Measurements from ENCODE around the gene LPP.

The LPP gene

GRCh38 chr3:188673646-188674186 lies 519.8 kb downstream of the LPP start:
- Histone ChIP-seq H3K4me2 (ENCODE audit: low read depth, low read length, poor library complexity, severe bottlenecking) (no peak overlapping the region), H3K9ac (ENCODE audit: low read length) (no peak overlapping the region), H3K9me2 (replicated peaks; ENCODE audit: insufficient read depth, low read length) (no peaks in the 10 kb centered on the region), H3K4me3 (ENCODE audit: insufficient read depth, low read length, poor library complexity, severe bottlenecking) (no peak overlapping the region), H3K27ac (ENCODE audit: low read depth, low read length) (no peak overlapping the region), H2AFZ (ENCODE audit: low read depth, low read length, severe bottlenecking) (no peak overlapping the region), H4K20me1 (ENCODE audit: low read depth, low read length) (no peaks in the 10 kb centered on the region), H3K27me3 (ENCODE audit: low read length) (no peaks in the 10 kb centered on the region), H3K9me3 (ENCODE audit: insufficient read depth, low read length) (no peaks in the 10 kb centered on the region), H3K79me2 (ENCODE audit: insufficient read depth, low read length) (no peaks in the 10 kb centered on the region), H3F3A (ENCODE audit: insufficient read depth) (no peaks in the 10 kb centered on the region), H3K36me3 (ENCODE audit: low read length) (no peaks in the 10 kb centered on the region)
- no peak for TF ChIP-seq EZH2phosphoT487 (conservative IDR thresholded peaks at IDR 0.05; ENCODE audit: low read length)
- no peak for TF ChIP-seq CTCF (IDR thresholded peaks at IDR 0.05; ENCODE audit: insufficient read depth, low read length, poor library complexity, severe bottlenecking)

DNA sequence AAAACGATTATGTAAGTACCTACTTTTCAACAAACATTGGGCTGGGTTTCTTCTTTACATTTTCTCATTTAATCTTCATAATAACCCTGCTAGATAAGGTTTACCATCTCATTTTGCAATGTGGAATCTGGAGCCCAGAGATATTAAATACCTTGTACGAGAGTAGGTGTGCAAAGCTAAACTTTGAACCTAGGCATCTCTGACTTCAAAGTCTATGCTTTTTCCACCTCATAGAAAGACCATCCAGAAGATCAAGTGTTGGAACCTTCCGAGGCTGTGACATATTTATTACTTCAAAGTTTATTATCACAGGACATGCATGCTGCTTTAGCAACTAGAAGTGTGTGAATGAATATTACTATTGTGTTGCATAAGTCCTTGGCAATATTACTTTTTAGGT lies 520.6 kb downstream of the LPP start:
- no peak overlapping the region for H3K9ac ChIP-seq (ENCODE audit: low read length)
- no peak overlapping the region for H2AFZ ChIP-seq (ENCODE audit: low read depth, low read length, severe bottlenecking)
- H3K79me2 ChIP-seq (ENCODE audit: insufficient read depth, low read length): no peaks in the 10 kb centered on the region
- TF ChIP-seq EZH2phosphoT487 (conservative IDR thresholded peaks at IDR 0.05; ENCODE audit: low read length) (no peak), CTCF (IDR thresholded peaks at IDR 0.05; ENCODE audit: insufficient read depth, low read length, poor library complexity, severe bottlenecking) (no peak)
- H3K27ac ChIP-seq (ENCODE audit: low read depth, low read length): no peak overlapping the region
- no peaks in the 10 kb centered on the region for H4K20me1 ChIP-seq (ENCODE audit: low read depth, low read length)
- H3F3A ChIP-seq (ENCODE audit: insufficient read depth): no peaks in the 10 kb centered on the region
- no peaks in the 10 kb centered on the region for H3K36me3 ChIP-seq (ENCODE audit: low read length)
- H3K9me2 ChIP-seq (replicated peaks; ENCODE audit: insufficient read depth, low read length): no peaks in the 10 kb centered on the region
- no peaks in the 10 kb centered on the region for H3K9me3 ChIP-seq (ENCODE audit: insufficient read depth, low read length)
- H3K27me3 ChIP-seq (ENCODE audit: low read length): no peaks in the 10 kb centered on the region
- no peak overlapping the region for H3K4me2 ChIP-seq (ENCODE audit: low read depth, low read length, poor library complexity, severe bottlenecking)
- no peak overlapping the region for H3K4me3 ChIP-seq (ENCODE audit: insufficient read depth, low read length, poor library complexity, severe bottlenecking)

DNA sequence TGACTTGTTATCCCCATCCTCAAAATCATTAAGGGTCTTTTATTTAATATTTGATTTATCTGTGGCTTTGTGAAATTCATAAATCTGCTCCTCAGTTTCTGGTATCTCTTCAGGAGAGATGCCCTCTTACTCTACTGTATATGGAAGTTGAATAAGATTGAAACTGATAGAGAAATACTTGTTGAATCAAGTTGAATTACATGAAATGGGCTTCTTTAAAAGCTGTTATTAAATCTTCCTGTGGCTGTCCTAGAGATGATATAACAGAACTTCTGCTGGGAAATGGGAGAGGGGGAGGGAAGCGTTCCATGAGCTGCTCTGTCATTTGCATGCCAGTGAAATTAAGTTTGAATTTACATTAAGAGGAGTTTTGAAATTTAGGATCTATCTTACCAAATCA lies 523.4 kb downstream of the LPP start:
- no peak overlapping the region for H2AFZ ChIP-seq (ENCODE audit: low read depth, low read length, severe bottlenecking)
- H3K36me3 ChIP-seq (ENCODE audit: low read length): no peaks in the 10 kb centered on the region
- no peaks in the 10 kb centered on the region for H3K27me3 ChIP-seq (ENCODE audit: low read length)
- H3K4me3 ChIP-seq (ENCODE audit: insufficient read depth, low read length, poor library complexity, severe bottlenecking): no peak overlapping the region
- H3K9ac ChIP-seq (ENCODE audit: low read length): no peak overlapping the region
- no peak for TF ChIP-seq CTCF (IDR thresholded peaks at IDR 0.05; ENCODE audit: insufficient read depth, low read length, poor library complexity, severe bottlenecking)
- H3K4me2 ChIP-seq (ENCODE audit: low read depth, low read length, poor library complexity, severe bottlenecking): no peak overlapping the region
- H3K79me2 ChIP-seq (ENCODE audit: insufficient read depth, low read length): no peaks in the 10 kb centered on the region
- H3K9me3 ChIP-seq (ENCODE audit: insufficient read depth, low read length): no peaks in the 10 kb centered on the region
- H4K20me1 ChIP-seq (ENCODE audit: low read depth, low read length): no peaks in the 10 kb centered on the region
- H3F3A ChIP-seq (ENCODE audit: insufficient read depth): no peaks in the 10 kb centered on the region
- H3K27ac ChIP-seq (ENCODE audit: low read depth, low read length): no peak overlapping the region
- no peaks in the 10 kb centered on the region for H3K9me2 ChIP-seq (replicated peaks; ENCODE audit: insufficient read depth, low read length)

All from SU-DHL-6 (cell line).